ENCODE measurements around the gene FAM124A.

DNA sequence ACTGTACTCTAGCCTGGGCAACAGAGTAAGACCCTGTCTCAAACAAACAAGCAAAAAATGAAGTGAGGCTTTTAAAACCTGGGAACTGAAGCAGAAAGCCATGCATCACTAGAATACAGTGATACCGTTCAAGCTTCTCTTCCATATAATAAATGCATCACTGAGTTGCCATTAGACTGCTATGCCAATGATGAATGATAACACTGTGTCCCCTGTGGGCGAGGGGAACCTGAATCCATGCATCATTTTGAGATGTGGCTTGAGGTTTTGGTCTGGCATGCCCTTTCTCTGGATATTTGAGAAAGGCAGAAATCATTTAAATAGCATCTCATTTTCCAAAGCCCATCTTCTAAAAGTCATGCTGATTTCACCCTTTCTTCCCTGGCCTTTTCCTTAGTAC is 1.5 kb upstream of the FAM124A start:
- no peak for TF ChIP-seq EP300 (IDR thresholded peaks at IDR 0.05)
- TF ChIP-seq, protein P1, sequence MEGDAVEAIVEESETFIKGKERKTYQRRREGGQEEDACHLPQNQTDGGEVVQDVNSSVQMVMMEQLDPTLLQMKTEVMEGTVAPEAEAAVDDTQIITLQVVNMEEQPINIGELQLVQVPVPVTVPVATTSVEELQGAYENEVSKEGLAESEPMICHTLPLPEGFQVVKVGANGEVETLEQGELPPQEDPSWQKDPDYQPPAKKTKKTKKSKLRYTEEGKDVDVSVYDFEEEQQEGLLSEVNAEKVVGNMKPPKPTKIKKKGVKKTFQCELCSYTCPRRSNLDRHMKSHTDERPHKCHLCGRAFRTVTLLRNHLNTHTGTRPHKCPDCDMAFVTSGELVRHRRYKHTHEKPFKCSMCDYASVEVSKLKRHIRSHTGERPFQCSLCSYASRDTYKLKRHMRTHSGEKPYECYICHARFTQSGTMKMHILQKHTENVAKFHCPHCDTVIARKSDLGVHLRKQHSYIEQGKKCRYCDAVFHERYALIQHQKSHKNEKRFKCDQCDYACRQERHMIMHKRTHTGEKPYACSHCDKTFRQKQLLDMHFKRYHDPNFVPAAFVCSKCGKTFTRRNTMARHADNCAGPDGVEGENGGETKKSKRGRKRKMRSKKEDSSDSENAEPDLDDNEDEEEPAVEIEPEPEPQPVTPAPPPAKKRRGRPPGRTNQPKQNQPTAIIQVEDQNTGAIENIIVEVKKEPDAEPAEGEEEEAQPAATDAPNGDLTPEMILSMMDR (IDR thresholded peaks at IDR 0.05) = no peak
